ENCODE measurements around the gene TMEM167B.

DNA sequence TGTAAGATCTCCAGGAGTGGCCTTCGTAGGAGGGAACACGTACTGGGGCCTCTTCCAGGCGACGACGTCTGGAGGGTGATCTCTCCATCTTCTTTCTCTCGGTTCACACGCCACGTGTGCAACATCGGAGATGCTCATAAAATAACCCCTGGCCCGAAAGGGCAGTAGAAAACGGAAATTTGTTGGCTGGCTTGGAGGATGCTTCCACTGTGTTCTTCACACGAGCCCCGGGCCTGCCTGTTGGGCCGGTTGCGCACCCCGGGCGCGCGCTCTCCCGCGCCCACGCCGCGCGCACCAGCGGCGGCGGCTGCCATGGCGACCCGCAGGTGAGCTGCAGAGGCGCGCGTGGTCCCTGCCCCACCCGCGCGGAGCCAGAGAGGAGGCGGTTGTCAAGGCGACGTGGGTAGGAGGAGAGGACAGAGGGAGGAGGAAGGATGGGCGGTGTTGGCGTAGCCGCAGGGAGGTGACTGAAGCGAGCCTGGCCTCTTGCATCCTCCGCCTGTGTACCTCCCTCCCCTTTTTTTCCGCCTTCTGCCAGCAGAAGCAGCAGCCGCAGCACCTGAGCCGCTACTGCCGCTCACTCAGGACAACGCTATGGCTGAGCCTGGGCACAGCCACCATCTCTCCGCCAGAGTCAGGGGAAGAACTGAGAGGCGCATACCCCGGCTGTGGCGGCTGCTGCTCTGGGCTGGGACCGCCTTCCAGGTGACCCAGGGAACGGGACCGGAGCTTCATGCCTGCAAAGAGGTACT, 23.2 kb downstream of the TMEM167B start, which contains the start of gene ELAPOR1:
- no peak for TF ChIP-seq POLR2A (IDR thresholded peaks at IDR 0.05; ENCODE audit: low read depth, low read length)
- TF ChIP-seq TAF1 (IDR thresholded peaks at IDR 0.05; ENCODE audit: low read depth, low read length): no peak
- TF ChIP-seq POLR2AphosphoS5 (IDR thresholded peaks at IDR 0.05; ENCODE audit: low read depth, low read length): no peak
